Neural progenitor cell (in vitro differentiated cells): ENCODE measurements around the gene UNC13C. TPM values are rescaled to one million over a fixed set of nuclear protein-coding genes. Genes with fewer than 3 reads are reported as not detected.

Experiments used
- DNase-seq: peaks from one replicate; pipeline ENCODE4 v3.0.0-alpha.2; 2016; ENCODE audit warnings: low spot score
- H2AFZ ChIP-seq: fragments of 200-600 bp; sonication (generic); replicated peaks from 2 replicates; pipeline ENCODE4 v1.6.1; 2016; ENCODE audit warnings: antibody characterized with exemption
- H3F3A ChIP-seq: fragments of 200-600 bp; sonication (generic); 2 replicates; pipeline ENCODE4 v1.6.1; 2016; ENCODE audit warnings: antibody characterized with exemption, low read depth
- H3K27ac ChIP-seq: fragments of 200-600 bp; sonication (generic); 2 replicates; pipeline ENCODE4 v1.5.1; 2016; ENCODE audit warnings: mild to moderate bottlenecking
- H3K27me3 ChIP-seq: fragments of 200-600 bp; sonication (generic); 2 replicates; pipeline ENCODE4 v1.6.1; 2016; ENCODE audit warnings: mild to moderate bottlenecking, moderate library complexity
- H3K36me3 ChIP-seq: fragments of 200-600 bp; sonication (generic); 2 replicates; pipeline ENCODE4 v1.5.1; 2016
- H3K4me1 ChIP-seq: fragments of 200-600 bp; sonication (generic); 2 replicates; pipeline ENCODE4 v1.6.1; 2016; ENCODE audit warnings: mixed run types
- H3K4me2 ChIP-seq: fragments of 200-600 bp; sonication (generic); 2 replicates; pipeline ENCODE4 v1.6.1; 2016
- H3K4me3 ChIP-seq: fragments of 200-600 bp; sonication (generic); 2 replicates; pipeline ENCODE4 v1.5.1; 2016
- H3K79me2 ChIP-seq: fragments of 200-600 bp; sonication (generic); 2 replicates; pipeline ENCODE4 v1.6.1; 2016; ENCODE audit warnings: low read depth
- H3K9ac ChIP-seq: fragments of 200-600 bp; sonication (generic); 2 replicates; pipeline ENCODE4 v1.6.1; 2016
- H3K9me3 ChIP-seq: fragments of 200-600 bp; sonication (generic); 2 replicates; pipeline ENCODE4 v1.5.1; 2016; ENCODE audit warnings: low read depth
- H4K20me1 ChIP-seq: fragments of 200-600 bp; sonication (generic); 2 replicates; pipeline ENCODE4 v1.6.1; 2016; ENCODE audit warnings: low read depth
- H3K27ac Mint-ChIP-seq: 3 replicates; pipeline ENCODE4 v1.8.0; 2021; ENCODE audit warnings: mixed read lengths
- H3K27me3 Mint-ChIP-seq: 2 replicates; pipeline ENCODE4 v1.8.0; 2022; ENCODE audit warnings: low read depth, mild to moderate bottlenecking, inconsistent platforms, moderate library complexity, mixed read lengths; ENCODE audit not compliant: insufficient read depth
- H3K36me3 Mint-ChIP-seq: 3 replicates; pipeline ENCODE4 v1.8.0; 2021; ENCODE audit warnings: mixed read lengths
- H3K4me1 Mint-ChIP-seq: 3 replicates; pipeline ENCODE4 v1.8.0; 2021; ENCODE audit warnings: mixed read lengths
- H3K4me3 Mint-ChIP-seq: 3 replicates; pipeline ENCODE4 v1.8.0; 2021; ENCODE audit warnings: mild to moderate bottlenecking, moderate library complexity, mixed read lengths
- H3K9me3 Mint-ChIP-seq: 3 replicates; pipeline ENCODE4 v1.8.0; 2020; ENCODE audit warnings: mixed read lengths
- EZH2 ChIP-seq: fragments of 200-600 bp; sonication (generic); IDR thresholded peaks from 2 replicates; pipeline ENCODE4 v1.6.1; 2017; ENCODE audit warnings: antibody characterized with exemption, mild to moderate bottlenecking, moderate library complexity
- EZH2phosphoT487 ChIP-seq: fragments of 200-600 bp; sonication (generic); IDR thresholded peaks from 2 replicates; pipeline ENCODE4 v1.6.1; 2017; ENCODE audit warnings: antibody characterized with exemption
- total RNA-seq: library from RNA; depleted of rRNA; stranded (reverse); fragments of >200 nt; gene quantifications from 2 replicates; pipeline ENCODE4 v1.2.3, GENCODE V29; 2015; ENCODE audit warnings: low replicate concordance
- TF ChIP-seq, protein P1 (sequence below): fragments of 200-600 bp; sonication (generic); IDR thresholded peaks from 2 replicates; pipeline ENCODE4 v1.5.1; 2017; ENCODE audit warnings: antibody characterized with exemption, mild to moderate bottlenecking

Gene UNC13C
- total RNA-seq, 1 donor from 2014 or later, result not detected

DNA sequence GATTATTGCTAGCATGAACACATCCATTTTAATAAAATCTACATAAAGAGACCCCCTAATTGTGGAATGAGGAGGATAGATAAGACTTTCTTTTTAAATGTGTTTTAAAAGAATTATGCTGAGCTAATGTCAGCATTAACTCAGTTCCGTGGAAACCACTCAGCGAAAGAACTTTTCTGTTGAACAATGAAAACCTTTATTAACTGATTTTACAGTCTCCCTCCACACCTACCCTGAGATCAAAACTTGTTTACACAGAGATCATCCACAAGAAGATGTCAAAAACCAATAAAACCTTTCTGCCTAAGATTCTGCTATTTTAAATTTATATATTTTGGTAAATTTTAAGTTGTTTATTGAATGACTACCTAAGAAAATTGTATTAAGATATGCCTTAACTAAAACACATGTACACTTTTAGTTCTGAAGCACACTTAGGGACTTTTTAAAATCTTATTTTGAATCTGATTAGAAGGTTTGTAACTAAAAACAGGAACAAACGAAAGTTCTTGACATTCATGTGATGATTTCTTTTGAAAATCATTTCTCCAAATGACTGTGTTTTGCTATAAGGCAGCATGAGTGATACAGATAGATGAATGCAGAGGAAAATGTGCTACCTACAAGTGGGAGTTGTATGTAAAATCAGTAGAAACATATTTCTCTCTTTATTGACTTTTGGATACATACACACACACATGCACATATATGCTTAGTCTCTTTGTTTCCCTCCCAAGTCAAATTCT is 369.0 kb downstream of the UNC13C start:
- H3K27ac ChIP-seq, result no peak overlapping the region
- H3F3A ChIP-seq, result no peaks in the 10 kb centered on the region
- Mint-ChIP-seq H3K4me1 (no peaks in the 10 kb centered on the region), H3K36me3 (no peaks in the 10 kb centered on the region), H3K27ac (no peak overlapping the region), H3K9me3 (no peaks in the 10 kb centered on the region), H3K4me3 (no peak overlapping the region), H3K27me3 (no peaks in the 10 kb centered on the region)
- peaks cover 41% of the 10 kb centered on the region for H3K9me3 ChIP-seq
- no peaks in the 10 kb centered on the region for H3K4me1 ChIP-seq
- H3K79me2 ChIP-seq, result no peaks in the 10 kb centered on the region
- no peak overlapping the region for H3K4me2 ChIP-seq
- H3K36me3 ChIP-seq, result no peaks in the 10 kb centered on the region
- no peaks in the 10 kb centered on the region for H4K20me1 ChIP-seq
- no peaks in the 10 kb centered on the region for H3K27me3 ChIP-seq
- no peak for DNase-seq
- H2AFZ ChIP-seq, result no peak overlapping the region
- TF ChIP-seq, protein P1, sequence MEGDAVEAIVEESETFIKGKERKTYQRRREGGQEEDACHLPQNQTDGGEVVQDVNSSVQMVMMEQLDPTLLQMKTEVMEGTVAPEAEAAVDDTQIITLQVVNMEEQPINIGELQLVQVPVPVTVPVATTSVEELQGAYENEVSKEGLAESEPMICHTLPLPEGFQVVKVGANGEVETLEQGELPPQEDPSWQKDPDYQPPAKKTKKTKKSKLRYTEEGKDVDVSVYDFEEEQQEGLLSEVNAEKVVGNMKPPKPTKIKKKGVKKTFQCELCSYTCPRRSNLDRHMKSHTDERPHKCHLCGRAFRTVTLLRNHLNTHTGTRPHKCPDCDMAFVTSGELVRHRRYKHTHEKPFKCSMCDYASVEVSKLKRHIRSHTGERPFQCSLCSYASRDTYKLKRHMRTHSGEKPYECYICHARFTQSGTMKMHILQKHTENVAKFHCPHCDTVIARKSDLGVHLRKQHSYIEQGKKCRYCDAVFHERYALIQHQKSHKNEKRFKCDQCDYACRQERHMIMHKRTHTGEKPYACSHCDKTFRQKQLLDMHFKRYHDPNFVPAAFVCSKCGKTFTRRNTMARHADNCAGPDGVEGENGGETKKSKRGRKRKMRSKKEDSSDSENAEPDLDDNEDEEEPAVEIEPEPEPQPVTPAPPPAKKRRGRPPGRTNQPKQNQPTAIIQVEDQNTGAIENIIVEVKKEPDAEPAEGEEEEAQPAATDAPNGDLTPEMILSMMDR, result no peak
- TF ChIP-seq EZH2phosphoT487 (no peak), EZH2 (no peak)
- H3K9ac ChIP-seq, result no peak overlapping the region
- no peak overlapping the region for H3K4me3 ChIP-seq

DNA sequence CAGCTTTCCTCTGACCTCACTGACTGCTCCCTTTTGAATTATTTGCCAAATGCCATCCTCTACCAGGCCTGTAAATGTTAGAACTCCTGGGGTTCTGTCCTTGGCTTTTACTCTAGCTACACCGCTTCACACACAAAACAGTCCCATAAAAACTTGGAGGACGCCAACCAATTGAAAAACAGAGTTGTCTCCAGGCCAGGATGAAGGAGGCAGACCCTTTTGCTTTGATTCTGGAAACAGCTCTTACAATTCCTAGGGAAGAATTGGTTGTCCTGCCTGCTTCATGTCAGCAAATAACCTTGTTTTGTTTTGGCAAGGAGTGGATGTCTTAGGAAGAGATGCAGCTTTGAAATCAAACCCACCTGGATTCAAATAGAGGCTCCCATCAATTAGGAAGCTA is 375.5 kb downstream of the UNC13C start:
- Histone ChIP-seq H3K4me1 (no peaks in the 10 kb centered on the region), H4K20me1 (no peaks in the 10 kb centered on the region), H3K79me2 (no peaks in the 10 kb centered on the region), H2AFZ (no peak overlapping the region), H3K36me3 (no peaks in the 10 kb centered on the region), H3K27me3 (no peaks in the 10 kb centered on the region), H3K9ac (no peak overlapping the region), H3K4me2 (no peak overlapping the region), H3K9me3 (peaks cover 30% of the 10 kb centered on the region), H3K27ac (no peak overlapping the region), H3K4me3 (no peak overlapping the region), H3F3A (no peaks in the 10 kb centered on the region)
- no peak for TF ChIP-seq EZH2
- TF ChIP-seq, protein P1, result no peak
- no peak for TF ChIP-seq EZH2phosphoT487
- DNase-seq, result no peak
- H3K9me3 Mint-ChIP-seq, result no peaks in the 10 kb centered on the region
- no peak overlapping the region for H3K4me3 Mint-ChIP-seq
- H3K27ac Mint-ChIP-seq, result no peak overlapping the region
- H3K36me3 Mint-ChIP-seq, result no peaks in the 10 kb centered on the region
- H3K27me3 Mint-ChIP-seq, result no peaks in the 10 kb centered on the region
- no peaks in the 10 kb centered on the region for H3K4me1 Mint-ChIP-seq

DNA sequence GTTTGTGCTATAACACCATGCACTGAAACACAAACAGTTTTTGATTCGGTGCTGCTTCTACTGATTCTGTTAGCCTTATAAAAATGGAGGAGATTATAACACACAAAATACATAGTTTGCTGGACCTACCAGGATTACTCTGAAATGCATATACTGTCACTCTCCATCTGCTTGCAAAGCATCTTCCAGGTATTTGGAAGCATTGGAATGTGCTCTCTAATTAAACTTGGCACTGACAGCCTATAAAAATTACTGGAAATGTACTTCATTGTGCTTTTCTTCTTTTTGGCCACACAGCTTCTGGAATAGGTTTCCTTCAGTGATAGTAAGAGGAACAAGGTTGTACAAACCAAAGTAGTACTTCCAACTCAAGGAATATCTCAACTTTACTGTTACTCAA is 376.1 kb downstream of the UNC13C start:
- H3K27ac ChIP-seq, result no peak overlapping the region
- Mint-ChIP-seq H3K27me3 (no peaks in the 10 kb centered on the region), H3K36me3 (no peaks in the 10 kb centered on the region), H3K4me3 (no peak overlapping the region), H3K4me1 (no peaks in the 10 kb centered on the region), H3K9me3 (peaks cover 3% of the 10 kb centered on the region), H3K27ac (no peak overlapping the region)
- no peaks in the 10 kb centered on the region for H3K36me3 ChIP-seq
- no peaks in the 10 kb centered on the region for H3K27me3 ChIP-seq
- H3F3A ChIP-seq, result no peaks in the 10 kb centered on the region
- no peaks in the 10 kb centered on the region for H3K79me2 ChIP-seq
- H3K4me3 ChIP-seq, result no peak overlapping the region
- H4K20me1 ChIP-seq, result no peaks in the 10 kb centered on the region
- H3K9ac ChIP-seq, result no peak overlapping the region
- no peak for TF ChIP-seq EZH2phosphoT487
- TF ChIP-seq, protein P1, result no peak
- TF ChIP-seq EZH2, result no peak
- DNase-seq, result no peak
- no peak overlapping the region for H2AFZ ChIP-seq
- no peak overlapping the region for H3K4me2 ChIP-seq
- H3K4me1 ChIP-seq, result no peaks in the 10 kb centered on the region
- H3K9me3 ChIP-seq, result peaks cover 32% of the 10 kb centered on the region
